H9 (cell line): Measurements from ENCODE around the gene SNX18. TPM values are rescaled to one million over a fixed set of nuclear protein-coding genes. Genes with fewer than 3 reads are reported as not detected.

ENCODE experiments used
- DNase-seq: peaks from one replicate; pipeline ENCODE4 v3.0.0-alpha.2; 2017
- H2AFZ ChIP-seq: one replicate; pipeline ENCODE4 v1.6.1; 2013; ENCODE audit warnings: mild to moderate bottlenecking, low read length, control low read depth, moderate library complexity
- H2AK5ac ChIP-seq: 2 replicates; pipeline ENCODE4 v1.6.1; 2013; ENCODE audit warnings: low read length, control low read depth, mixed read lengths; ENCODE audit not compliant: insufficient read length
- H2BK120ac ChIP-seq: one replicate; pipeline ENCODE4 v1.6.1; 2013; ENCODE audit warnings: low read depth, mild to moderate bottlenecking, low read length, control low read depth, inconsistent platforms; ENCODE audit not compliant: poor library complexity, severe bottlenecking
- H2BK12ac ChIP-seq: 2 replicates; pipeline ENCODE4 v1.6.1; 2013; ENCODE audit warnings: low read length, control low read depth, mixed read lengths, low read depth; ENCODE audit not compliant: insufficient read length
- H2BK15ac ChIP-seq: 2 replicates; pipeline ENCODE4 v1.6.1; 2013; ENCODE audit warnings: low read depth, low read length, control low read depth
- H2BK20ac ChIP-seq: one replicate; pipeline ENCODE4 v1.6.1; 2013; ENCODE audit warnings: low read depth, mild to moderate bottlenecking, low read length, control low read depth, inconsistent platforms; ENCODE audit not compliant: poor library complexity, severe bottlenecking
- H2BK5ac ChIP-seq: 2 replicates; pipeline ENCODE4 v1.6.1; 2013; ENCODE audit warnings: low read length, control low read depth, mixed read lengths; ENCODE audit not compliant: insufficient read length
- H3K14ac ChIP-seq: 2 replicates; pipeline ENCODE4 v1.6.1; 2013; ENCODE audit warnings: low read length, control low read depth; ENCODE audit not compliant: insufficient read depth
- H3K18ac ChIP-seq: 2 replicates; pipeline ENCODE4 v1.6.1; 2013; ENCODE audit warnings: low read depth, mild to moderate bottlenecking, mixed read lengths, low read length, control low read depth; ENCODE audit not compliant: insufficient read length
- H3K23ac ChIP-seq: 2 replicates; pipeline ENCODE4 v1.6.1; 2013; ENCODE audit warnings: low read length, control low read depth, mixed read lengths, low read depth; ENCODE audit not compliant: insufficient read length
- H3K23me2 ChIP-seq: 2 replicates; pipeline ENCODE4 v1.6.1; 2013; ENCODE audit warnings: low read depth, mild to moderate bottlenecking, mixed read lengths, low read length, control low read depth; ENCODE audit not compliant: insufficient read length, poor library complexity, severe bottlenecking
- H3K27ac ChIP-seq: 2 replicates; pipeline ENCODE4 v1.5.1; 2013; ENCODE audit warnings: low read length, control low read depth, mixed read lengths, low read depth; ENCODE audit not compliant: insufficient read length
- H3K27me3 ChIP-seq: 2 replicates; pipeline ENCODE4 v1.6.1; 2013; ENCODE audit warnings: low read length, control low read depth, inconsistent platforms; ENCODE audit not compliant: insufficient read depth
- H3K4ac ChIP-seq: 2 replicates; pipeline ENCODE4 v1.6.1; 2013; ENCODE audit warnings: low read depth, mild to moderate bottlenecking, control low read depth, inconsistent platforms, low read length, moderate library complexity
- H3K4me1 ChIP-seq: 2 replicates; pipeline ENCODE4 v1.6.1; 2013; ENCODE audit warnings: low read length, control low read depth, inconsistent platforms; ENCODE audit not compliant: insufficient read depth
- H3K4me2 ChIP-seq: 2 replicates; pipeline ENCODE4 v1.6.1; 2013; ENCODE audit warnings: low read length, control low read depth, mixed read lengths; ENCODE audit not compliant: insufficient read length, insufficient read depth
- H3K56ac ChIP-seq: 2 replicates; pipeline ENCODE4 v1.6.1; 2013; ENCODE audit warnings: low read depth, mild to moderate bottlenecking, mixed read lengths, low read length, control low read depth; ENCODE audit not compliant: insufficient read length
- H3K79me1 ChIP-seq: 2 replicates; pipeline ENCODE4 v1.6.1; 2013; ENCODE audit warnings: low read depth, mild to moderate bottlenecking, moderate library complexity, low read length, control low read depth, inconsistent platforms; ENCODE audit not compliant: insufficient read depth, poor library complexity, severe bottlenecking
- H3K79me2 ChIP-seq: 2 replicates; pipeline ENCODE4 v1.6.1; 2013; ENCODE audit warnings: low read length, control low read depth, inconsistent platforms; ENCODE audit not compliant: insufficient read depth
- H3K9ac ChIP-seq: 2 replicates; pipeline ENCODE4 v1.6.1; 2013; ENCODE audit warnings: low read length, control low read depth, mixed read lengths; ENCODE audit not compliant: insufficient read length; ENCODE audit errors: extremely low read depth
- H3K9me3 ChIP-seq: one replicate; pipeline ENCODE4 v1.6.1; 2013; ENCODE audit warnings: low read depth, low read length, inconsistent platforms; ENCODE audit not compliant: control insufficient read depth
- H3T11ph ChIP-seq: one replicate; pipeline ENCODE4 v1.6.1; 2013; ENCODE audit warnings: mild to moderate bottlenecking, low read length, control low read depth, inconsistent platforms
- H4K20me1 ChIP-seq: one replicate; pipeline ENCODE4 v1.6.1; 2013; ENCODE audit not compliant: control insufficient read depth, insufficient read length, insufficient read depth
- H4K5ac ChIP-seq: 2 replicates; pipeline ENCODE4 v1.6.1; 2013; ENCODE audit warnings: low read depth, mild to moderate bottlenecking, mixed read lengths, low read length, control low read depth; ENCODE audit not compliant: insufficient read length
- H4K8ac ChIP-seq: replicated peaks from 2 replicates; pipeline ENCODE4 v1.6.1; 2013; ENCODE audit warnings: low read length, control low read depth, mixed read lengths, low read depth; ENCODE audit not compliant: insufficient read length
- H4K91ac ChIP-seq: 2 replicates; pipeline ENCODE4 v1.6.1; 2013; ENCODE audit warnings: low read depth, mild to moderate bottlenecking, moderate library complexity, mixed read lengths, low read length, control low read depth; ENCODE audit not compliant: insufficient read length
- H3K27ac Mint-ChIP-seq, 3 experiments: 2 replicates in 2 of 3; 3 replicates in 1 of 3; pipeline ENCODE4 v1.8.0; 2020 to 2021; ENCODE audit warnings: mixed read lengths in 3 of 3, mild to moderate bottlenecking in 1 of 3, moderate library complexity in 1 of 3
- H3K27me3 Mint-ChIP-seq: 2 replicates; pipeline ENCODE4 v1.8.0; 2021; ENCODE audit warnings: low read depth, mild to moderate bottlenecking, moderate library complexity, mixed read lengths
- H3K36me3 Mint-ChIP-seq, 3 experiments: 2 replicates in 2 of 3; 3 replicates in 1 of 3; pipeline ENCODE4 v1.8.0; 2020 to 2021; ENCODE audit warnings: low read depth in 3 of 3, mixed read lengths in 3 of 3; ENCODE audit not compliant: insufficient read depth in 1 of 3
- H3K4me1 Mint-ChIP-seq, 2 experiments: 2 replicates each; pipeline ENCODE4 v1.8.0; 2020; ENCODE audit warnings: mixed read lengths in 2 of 2
- H3K4me3 Mint-ChIP-seq, 2 experiments: 2 replicates in 1 of 2; 3 replicates in 1 of 2; pipeline ENCODE4 v1.8.0; 2020 to 2021; ENCODE audit warnings: mild to moderate bottlenecking in 2 of 2, mixed read lengths in 2 of 2, moderate library complexity in 1 of 2
- H3K9me3 Mint-ChIP-seq, 2 experiments: 2 replicates in 1 of 2; 3 replicates in 1 of 2; pipeline ENCODE4 v1.8.0; 2020; ENCODE audit warnings: mild to moderate bottlenecking in 2 of 2, mixed read lengths in 2 of 2, moderate library complexity in 1 of 2
- WGBS: extraction: QIAGEN DNeasy Blood & Tissue Kit; methylation state at CpG from one replicate; pipeline ENCODE4 v1.1.7; 2013; ENCODE audit warnings: missing lambda C conversion rate, low lambda C conversion rate, mixed read lengths; ENCODE audit not compliant: insufficient read length; ENCODE audit errors: extremely low coverage; 5-methylcytosine and 5-hydroxymethylcytosine counted together
- total RNA-seq: library from RNA; stranded (reverse); gene quantifications from 2 replicates; pipeline ENCODE4 v1.2.1, GENCODE V29; 2021
- TF ChIP-seq, protein P1 (sequence below): fragments of 200-600 bp; sonication (generic); conservative IDR thresholded peaks from 3 replicates; pipeline ENCODE4 v1.8.0; 2021; ENCODE audit warnings: antibody characterized with exemption, mild to moderate bottlenecking

SNX18 gene
- total RNA-seq, 1 experiment from 2014 or later: 17.2 TPM

DNA sequence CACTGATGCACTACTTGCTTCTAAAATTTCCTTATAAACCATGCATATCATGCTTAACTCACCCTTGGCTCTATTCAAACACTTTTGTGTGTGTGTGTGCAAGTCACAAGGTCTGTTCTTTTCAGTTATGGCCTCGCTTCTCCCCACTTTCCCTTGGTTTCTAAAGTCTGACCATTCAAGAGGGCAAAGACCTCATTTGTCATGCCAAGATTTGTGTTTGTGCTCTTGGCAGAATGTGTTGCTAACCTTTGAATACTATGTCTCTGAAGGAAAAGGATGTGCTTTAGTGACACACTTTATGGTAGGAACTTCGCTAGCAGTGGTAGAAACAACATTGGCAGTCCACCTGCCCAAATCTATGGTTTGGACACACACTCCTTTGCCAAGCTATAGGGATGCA lies 50.4 kb downstream of the SNX18 start:
- Histone ChIP-seq H2AFZ (no peak overlapping the region), H2BK5ac (no peak overlapping the region), H4K5ac (no peak overlapping the region), H3K23ac (no peak overlapping the region), H2AK5ac (no peak overlapping the region), H3K4me2 (no peak overlapping the region), H3K4ac (no peak overlapping the region), H4K20me1 (no peaks in the 10 kb centered on the region), H2BK20ac (no peak overlapping the region), H3K79me1 (no peaks in the 10 kb centered on the region), H3K18ac (no peak overlapping the region), H3K14ac (no peak overlapping the region), H2BK120ac (no peak overlapping the region), H2BK15ac (no peak overlapping the region), H3K23me2 (no peaks in the 10 kb centered on the region), H3K9me3 (no peaks in the 10 kb centered on the region), H3K27me3 (no peaks in the 10 kb centered on the region), H3T11ph (no peak overlapping the region), H3K56ac (no peak overlapping the region), H3K79me2 (no peaks in the 10 kb centered on the region), H3K27ac (no peak overlapping the region), H3K9ac (no peak overlapping the region), H4K91ac (no peak overlapping the region), H3K4me1 (no peaks in the 10 kb centered on the region), H2BK12ac (no peak overlapping the region), H4K8ac (no peak overlapping the region)
- DNase-seq: no peak
- no CpG with 5 or more reads among the region's 2 CpGs for WGBS
- Mint-ChIP-seq H3K9me3 (peaks cover 0 to 3% of the 10 kb centered on the region in 2 experiments; a peak in 2 of 5 replicates), H3K4me1 (peaks cover 0 to 6% of the 10 kb centered on the region in 2 experiments; a peak in 1 of 4 replicates), H3K27ac (no peak overlapping the region; a peak in 1 of 7 replicates), H3K4me3 (no peak overlapping the region), H3K27me3 (no peaks in the 10 kb centered on the region), H3K36me3 (peaks cover 0 to 4% (median 0%) of the 10 kb centered on the region in 3 experiments; a peak in 1 of 7 replicates)
- TF ChIP-seq, protein P1, sequence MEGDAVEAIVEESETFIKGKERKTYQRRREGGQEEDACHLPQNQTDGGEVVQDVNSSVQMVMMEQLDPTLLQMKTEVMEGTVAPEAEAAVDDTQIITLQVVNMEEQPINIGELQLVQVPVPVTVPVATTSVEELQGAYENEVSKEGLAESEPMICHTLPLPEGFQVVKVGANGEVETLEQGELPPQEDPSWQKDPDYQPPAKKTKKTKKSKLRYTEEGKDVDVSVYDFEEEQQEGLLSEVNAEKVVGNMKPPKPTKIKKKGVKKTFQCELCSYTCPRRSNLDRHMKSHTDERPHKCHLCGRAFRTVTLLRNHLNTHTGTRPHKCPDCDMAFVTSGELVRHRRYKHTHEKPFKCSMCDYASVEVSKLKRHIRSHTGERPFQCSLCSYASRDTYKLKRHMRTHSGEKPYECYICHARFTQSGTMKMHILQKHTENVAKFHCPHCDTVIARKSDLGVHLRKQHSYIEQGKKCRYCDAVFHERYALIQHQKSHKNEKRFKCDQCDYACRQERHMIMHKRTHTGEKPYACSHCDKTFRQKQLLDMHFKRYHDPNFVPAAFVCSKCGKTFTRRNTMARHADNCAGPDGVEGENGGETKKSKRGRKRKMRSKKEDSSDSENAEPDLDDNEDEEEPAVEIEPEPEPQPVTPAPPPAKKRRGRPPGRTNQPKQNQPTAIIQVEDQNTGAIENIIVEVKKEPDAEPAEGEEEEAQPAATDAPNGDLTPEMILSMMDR: no peak
